Stimulated activated CD8-positive, alpha-beta memory T cell treated with anti-CD3 and anti-CD28 coated beads, Interleukin-15, amount 100 ng/mL, for 48 hours (primary cell): ENCODE measurements around the gene ZNF532.

ENCODE experiments used
- DNase-seq, 2 donors: peaks; one replicate each; pipeline ENCODE4 v3.0.0-alpha.2; 2020; ENCODE audit warnings: low read depth in 2 of 2

Gene ZNF532

GRCh38 chr18:58977223-58977622 is 112.5 kb downstream of the ZNF532 start:
- DNase-seq = no peak

- DNase-seq = no peak
Observed at GRCh38 chr18:58977801-58978200, 113.1 kb downstream of the ZNF532 start.

- no peak for DNase-seq
Observed at GRCh38 chr18:58978916-58979315, 114.2 kb downstream of the ZNF532 start.

- no peak for DNase-seq
Observed at GRCh38 chr18:58979615-58980014, 114.9 kb downstream of the ZNF532 start.

- no peak for DNase-seq
Observed at GRCh38 chr18:58980991-58981390, 116.3 kb downstream of the ZNF532 start.

GRCh38 chr18:58983260-58984155 is 118.8 kb downstream of the ZNF532 start:
- DNase-seq = no peak

- DNase-seq = no peak
Observed at GRCh38 chr18:58988600-58988999, 123.9 kb downstream of the ZNF532 start.

- no peak for DNase-seq
Observed at GRCh38 chr18:58989184-58989759, 124.6 kb downstream of the ZNF532 start.

- no peak for DNase-seq
Observed at GRCh38 chr18:58990720-58991119, 126.0 kb downstream of the ZNF532 start.

GRCh38 chr18:58991167-58991798 is 126.6 kb downstream of the ZNF532 start:
- DNase-seq = no peak

GRCh38 chr18:58992301-58993231 is 127.9 kb downstream of the ZNF532 start:
- no peak for DNase-seq

- DNase-seq = no peak
Observed at GRCh38 chr18:58993260-58993659, 128.6 kb downstream of the ZNF532 start.

GRCh38 chr18:58995663-58996062 is 131.0 kb downstream of the ZNF532 start:
- DNase-seq = no peak

- DNase-seq = no peak
Observed at GRCh38 chr18:58996131-58996641, 131.5 kb downstream of the ZNF532 start.

- DNase-seq = no peak
Observed at GRCh38 chr18:58996696-58997095, 132.0 kb downstream of the ZNF532 start.

GRCh38 chr18:58997811-58998337 is 133.2 kb downstream of the ZNF532 start:
- no peak for DNase-seq

- DNase-seq = no peak
Observed at GRCh38 chr18:58998401-58999203, 133.9 kb downstream of the ZNF532 start.

- DNase-seq = no peak
Observed at GRCh38 chr18:59001166-59001565, 136.5 kb downstream of the ZNF532 start.

GRCh38 chr18:59001721-59002120 is 137.0 kb downstream of the ZNF532 start:
- no peak for DNase-seq

GRCh38 chr18:59002974-59003594 is 138.4 kb downstream of the ZNF532 start:
- DNase-seq = no peak
